Activated CD8-positive, alpha-beta T cell treated with anti-CD3 and anti-CD28 coated beads for 36 hours (primary cell): ENCODE results near the gene S100A7A. TPM values are rescaled to one million over a fixed set of nuclear protein-coding genes. Genes with fewer than 3 reads are reported as not detected.

ENCODE experiments used
- ATAC-seq: fragments of 200-7000 bp; cut with Tn5 transposase; one replicate; pipeline ENCODE4 v1.10.0; 2021; ENCODE audit warnings: mild to moderate bottlenecking, moderate library complexity
- CTCF ChIA-PET: fragments of 350-600 bp; sonication (Branson Sonifier 250); formaldehyde crosslinking; loops from one replicate; lab custom pipeline; 2021; ENCODE audit warnings: antibody characterized with exemption; lab: Charles Lee
- POLR2A ChIA-PET: fragments of 350-600 bp; sonication (Branson Sonifier 250); formaldehyde crosslinking; loops from one replicate; lab custom pipeline; 2021; ENCODE audit warnings: antibody characterized with exemption; lab: Charles Lee
- DNase-seq: peaks from one replicate; pipeline ENCODE4 v3.0.0-alpha.2; 2020
- H3K27ac Mint-ChIP-seq: one replicate; pipeline ENCODE4 v1.8.0; 2021; ENCODE audit warnings: mild to moderate bottlenecking, mixed read lengths
- H3K27me3 Mint-ChIP-seq: one replicate; pipeline ENCODE4 v1.8.0; 2021; ENCODE audit warnings: mixed read lengths
- H3K36me3 Mint-ChIP-seq: one replicate; pipeline ENCODE4 v1.8.0; 2021; ENCODE audit warnings: low read depth, mixed read lengths
- H3K4me1 Mint-ChIP-seq: one replicate; pipeline ENCODE4 v1.8.0; 2021; ENCODE audit warnings: low read depth, mixed read lengths
- H3K4me3 Mint-ChIP-seq: one replicate; pipeline ENCODE4 v1.8.0; 2021; ENCODE audit warnings: mild to moderate bottlenecking, moderate library complexity, mixed read lengths
- H3K9me3 Mint-ChIP-seq: one replicate; pipeline ENCODE4 v1.8.0; 2021; ENCODE audit warnings: mixed read lengths
- intact Hi-C: fragments of 100-400 bp; cut with micrococcal nuclease; formaldehyde crosslinking; loops from one replicate; pipeline ENCODE4 v1.10.0; 2022
- total RNA-seq, 2 experiments: library from RNA; stranded (reverse); gene quantifications; one replicate each; pipeline ENCODE4 v1.2.3, GENCODE V29; 2021
- TF ChIP-seq, protein P1 (sequence below): fragments of 200-600 bp; IDR thresholded peaks from one replicate; pipeline ENCODE4 v1.8.0; 2022; ENCODE audit warnings: antibody characterized with exemption, mild to moderate bottlenecking

Gene S100A7A
- total RNA-seq, 2 experiments from 2014 or later, result not detected

DNA sequence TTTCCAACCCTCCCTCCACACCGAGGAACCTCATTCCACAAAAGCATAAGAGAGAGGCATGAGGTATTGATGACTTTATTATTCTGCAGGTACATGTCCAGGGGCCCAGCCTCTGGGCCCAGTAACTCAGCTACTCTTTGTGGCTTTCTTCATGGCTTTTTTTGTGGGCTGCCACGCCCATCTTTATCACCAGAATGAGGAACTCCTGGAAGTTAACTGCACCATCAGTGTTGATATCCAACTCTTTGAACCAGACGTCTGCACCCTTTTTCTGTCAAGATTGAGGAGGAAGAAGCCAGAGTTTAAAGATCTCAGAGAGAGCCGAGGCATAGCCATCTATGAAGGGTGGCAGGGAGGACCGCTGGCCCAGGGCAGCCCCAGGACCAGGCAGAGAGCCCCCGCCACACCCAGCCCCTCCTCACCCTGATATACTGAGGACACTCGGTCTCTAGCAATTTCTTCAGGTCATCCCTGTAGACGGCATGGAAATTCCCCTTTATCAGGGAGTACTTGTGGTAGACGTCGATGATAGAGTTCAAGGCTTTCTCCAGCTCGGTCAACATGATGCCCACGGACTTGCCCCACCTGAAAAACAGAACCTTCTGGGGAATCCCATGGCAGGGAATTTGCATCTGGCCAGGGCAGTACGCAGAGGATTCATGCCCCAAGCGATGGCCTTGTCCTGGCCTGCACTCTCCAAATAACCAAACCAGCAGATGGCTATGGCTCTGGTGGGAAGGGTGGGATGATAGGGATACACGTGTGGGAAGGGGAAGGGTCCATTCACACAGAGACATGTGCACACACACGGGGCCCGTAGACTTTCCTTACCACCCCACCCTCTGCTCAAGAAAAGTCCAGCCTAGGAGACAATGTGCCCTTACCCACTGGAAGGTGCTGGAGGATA is 26.1 kb upstream of the S100A7A start:
- Mint-ChIP-seq H3K27ac (no peak overlapping the region), H3K4me3 (no peak overlapping the region), H3K9me3 (no peaks in the 10 kb centered on the region), H3K27me3 (peaks cover 3% of the 10 kb centered on the region), H3K36me3 (no peaks in the 10 kb centered on the region), H3K4me1 (no peaks in the 10 kb centered on the region)
- TF ChIP-seq, protein P1, sequence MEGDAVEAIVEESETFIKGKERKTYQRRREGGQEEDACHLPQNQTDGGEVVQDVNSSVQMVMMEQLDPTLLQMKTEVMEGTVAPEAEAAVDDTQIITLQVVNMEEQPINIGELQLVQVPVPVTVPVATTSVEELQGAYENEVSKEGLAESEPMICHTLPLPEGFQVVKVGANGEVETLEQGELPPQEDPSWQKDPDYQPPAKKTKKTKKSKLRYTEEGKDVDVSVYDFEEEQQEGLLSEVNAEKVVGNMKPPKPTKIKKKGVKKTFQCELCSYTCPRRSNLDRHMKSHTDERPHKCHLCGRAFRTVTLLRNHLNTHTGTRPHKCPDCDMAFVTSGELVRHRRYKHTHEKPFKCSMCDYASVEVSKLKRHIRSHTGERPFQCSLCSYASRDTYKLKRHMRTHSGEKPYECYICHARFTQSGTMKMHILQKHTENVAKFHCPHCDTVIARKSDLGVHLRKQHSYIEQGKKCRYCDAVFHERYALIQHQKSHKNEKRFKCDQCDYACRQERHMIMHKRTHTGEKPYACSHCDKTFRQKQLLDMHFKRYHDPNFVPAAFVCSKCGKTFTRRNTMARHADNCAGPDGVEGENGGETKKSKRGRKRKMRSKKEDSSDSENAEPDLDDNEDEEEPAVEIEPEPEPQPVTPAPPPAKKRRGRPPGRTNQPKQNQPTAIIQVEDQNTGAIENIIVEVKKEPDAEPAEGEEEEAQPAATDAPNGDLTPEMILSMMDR, result no peak
- ATAC-seq, result no peak
- ChIA-PET POLR2A (no interaction called here), CTCF (interaction anchor here (1.5 to 1.9 kb wide), 2 partner anchors 34 to 38 kb away, joined by 3 to 4 read pairs; no protein-coding TSS in a partner anchor)
- intact Hi-C loops, result no loop called here
- DNase-seq, result no peak

DNA sequence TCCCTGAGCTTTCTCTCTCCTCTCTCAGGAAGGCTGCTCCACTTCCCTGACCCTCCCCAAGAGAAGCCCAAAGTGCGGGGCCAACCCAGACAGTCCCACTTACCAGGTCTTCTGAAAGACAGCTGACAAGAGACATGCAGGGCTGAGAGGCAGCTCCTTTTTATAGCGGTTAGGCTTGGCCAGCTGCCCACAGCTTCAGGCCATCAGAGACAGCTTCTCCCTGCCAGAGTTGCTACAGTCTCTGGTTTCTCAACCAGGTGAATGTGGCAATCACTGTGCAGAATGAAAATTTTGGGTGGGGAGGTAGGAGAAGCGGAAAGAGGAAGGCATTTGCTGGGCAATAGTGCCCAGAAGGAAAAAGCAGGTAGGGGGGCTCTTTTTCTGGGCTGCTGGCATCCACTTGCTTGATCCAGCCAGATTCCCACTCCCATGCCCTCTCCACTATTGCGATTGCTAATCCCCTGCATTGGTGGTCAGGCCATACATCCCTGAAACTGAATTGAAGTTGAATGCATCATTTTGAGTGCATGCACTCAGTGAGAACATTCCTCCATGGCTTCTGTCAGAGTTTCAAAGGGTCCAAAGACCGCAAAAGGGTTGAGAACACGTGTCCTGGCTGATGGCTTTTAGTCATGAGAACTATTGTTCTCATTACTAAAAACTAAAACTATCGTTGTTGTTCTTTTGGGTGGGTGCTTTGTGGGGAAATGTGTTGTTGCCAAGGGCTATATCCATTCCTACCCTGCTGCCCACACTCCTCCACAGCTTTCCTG is 25.2 kb upstream of the S100A7A start, which contains the start of gene S100A8:
Gene S100A8 (minus strand): TSS at position 136 of the 773 bp plus-strand sequence. CDS start 538 bp downstream, outside the sequence.
- no peak for DNase-seq
- Mint-ChIP-seq H3K36me3 (no peaks in the 10 kb centered on the region), H3K27ac (no peak within 1 kb of the TSS), H3K9me3 (no peaks in the 10 kb centered on the region), H3K4me3 (no peak within 1 kb of the TSS), H3K4me1 (no peaks in the 10 kb centered on the region), H3K27me3 (peaks cover 6% of the 10 kb centered on the region)
- ATAC-seq, result no peak
- TF ChIP-seq, protein P1, result no peak
- ChIA-PET POLR2A (no interaction called here), CTCF (interaction anchor here (1.5 to 1.9 kb wide), 2 partner anchors 35 to 38 kb away, joined by 3 to 4 read pairs; no protein-coding TSS in a partner anchor)
- intact Hi-C loops, result no loop called here

GRCh38 chr1:153392258-153392657 is 24.1 kb upstream of the S100A7A start:
- Mint-ChIP-seq H3K9me3 (no peaks in the 10 kb centered on the region), H3K4me1 (no peaks in the 10 kb centered on the region), H3K4me3 (no peak overlapping the region), H3K27ac (no peak overlapping the region), H3K27me3 (peaks cover 6% of the 10 kb centered on the region), H3K36me3 (no peaks in the 10 kb centered on the region)
- intact Hi-C loops, result no loop called here
- POLR2A ChIA-PET, result no interaction called here
- CTCF ChIA-PET, result no interaction called here
- DNase-seq (no peak), ATAC-seq (no peak)
- TF ChIP-seq, protein P1, result no peak

DNA sequence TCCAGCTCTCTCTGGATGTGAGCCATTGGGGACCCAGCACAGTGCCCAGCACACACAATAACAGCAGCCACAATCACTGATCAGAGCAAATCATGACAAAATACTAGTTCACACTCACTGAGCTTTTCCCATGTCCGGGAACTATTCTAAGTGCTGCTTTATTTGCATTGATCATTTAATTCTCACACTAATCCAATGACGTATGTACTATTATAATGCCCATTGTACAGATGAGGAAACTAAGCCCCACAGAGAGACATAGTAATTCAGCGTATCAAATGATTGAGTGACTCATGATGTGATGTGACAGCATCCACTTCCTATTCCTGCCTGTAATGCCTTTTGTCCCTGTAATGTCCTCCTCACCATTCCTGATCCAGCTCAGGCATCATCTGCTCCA is 23.5 kb upstream of the S100A7A start:
- intact Hi-C loops, result no loop called here
- Mint-ChIP-seq H3K27me3 (peaks cover 6% of the 10 kb centered on the region), H3K9me3 (no peaks in the 10 kb centered on the region), H3K36me3 (no peaks in the 10 kb centered on the region), H3K27ac (no peak overlapping the region), H3K4me3 (no peak overlapping the region), H3K4me1 (no peaks in the 10 kb centered on the region)
- TF ChIP-seq, protein P1, result no peak
- POLR2A ChIA-PET, result no interaction called here
- no peak for DNase-seq
- ATAC-seq, result no peak
- CTCF ChIA-PET, result no interaction called here
